SJSA1 (cell line): ENCODE data around the gene HUWE1. TPM values are rescaled to one million over a fixed set of nuclear protein-coding genes. Genes with fewer than 3 reads are reported as not detected.

Source experiments
- DNase-seq, 2 experiments: peaks; one replicate each; pipeline ENCODE4 v3.0.0-alpha.2; 2015 to 2020; ENCODE audit warnings: low spot score in 2 of 2, low read depth in 1 of 2
- H3K27ac ChIP-seq: fragments of 250-450 bp; sonication (Bioruptor Pico); 2 replicates; pipeline ENCODE4 v1.5.1; 2020; ENCODE audit warnings: mild to moderate bottlenecking, moderate library complexity
- H3K27me3 ChIP-seq: fragments of 250-450 bp; sonication (Bioruptor Pico); replicated peaks from 2 replicates; pipeline ENCODE4 v1.5.1; 2020; ENCODE audit warnings: mild to moderate bottlenecking, moderate library complexity
- H3K36me3 ChIP-seq: fragments of 250-450 bp; sonication (Bioruptor Pico); 2 replicates; pipeline ENCODE4 v1.5.1; 2020; ENCODE audit warnings: mild to moderate bottlenecking
- H3K4me1 ChIP-seq: fragments of 250-450 bp; sonication (Bioruptor Pico); replicated peaks from 2 replicates; pipeline ENCODE4 v1.6.1; 2021; ENCODE audit warnings: mild to moderate bottlenecking
- H3K4me3 ChIP-seq: fragments of 250-450 bp; sonication (Bioruptor Pico); 2 replicates; pipeline ENCODE4 v1.5.1; 2020; ENCODE audit warnings: mild to moderate bottlenecking
- H3K9me3 ChIP-seq: fragments of 250-450 bp; sonication (Bioruptor Pico); replicated peaks from 2 replicates; pipeline ENCODE4 v1.5.1; 2020; ENCODE audit warnings: mild to moderate bottlenecking
- total RNA-seq: library from RNA; depleted of rRNA; stranded (reverse); fragments of >200 nt; shearing (Covaris generic); gene quantifications from 2 replicates; pipeline ENCODE4 v1.2.3, GENCODE V29; 2014

HUWE1 gene
- total RNA-seq, 1 experiment from 2014 or later, result 57.0 TPM

- H3K36me3 ChIP-seq, result no peaks in the 10 kb centered on the region
- peak; percentile 6 to 36 for DNase-seq
- H3K9me3 ChIP-seq, result no peaks in the 10 kb centered on the region
- no peak overlapping the region for H3K4me3 ChIP-seq
- H3K27me3 ChIP-seq, result no peaks in the 10 kb centered on the region
- peaks cover 8% of the 10 kb centered on the region for H3K4me1 ChIP-seq
- H3K27ac ChIP-seq, result no peak overlapping the region
These were observed 28.2 kb upstream of the HUWE1 start for GRCh38 chrX:53714580-53715345.

GRCh38 chrX:53713987-53714579 lies 27.6 kb upstream of the HUWE1 start:
- Histone ChIP-seq H3K36me3 (no peaks in the 10 kb centered on the region), H3K4me1 (peaks cover 8% of the 10 kb centered on the region), H3K4me3 (no peak overlapping the region), H3K27ac (no peak overlapping the region), H3K9me3 (no peaks in the 10 kb centered on the region), H3K27me3 (no peaks in the 10 kb centered on the region)
- no peak for DNase-seq

- H3K27me3 ChIP-seq, result no peaks in the 10 kb centered on the region
These were observed 24.9 kb upstream of the HUWE1 start for GRCh38 chrX:53711436-53711835.

GRCh38 chrX:53704854-53705253 lies 18.3 kb upstream of the HUWE1 start:
- Histone ChIP-seq H3K27me3 (no peaks in the 10 kb centered on the region), H3K36me3 (no peaks in the 10 kb centered on the region), H3K4me1 (no peaks in the 10 kb centered on the region), H3K4me3 (no peak overlapping the region), H3K9me3 (no peaks in the 10 kb centered on the region), H3K27ac (no peak overlapping the region)
- no peak for DNase-seq

More at GRCh38 chrX:53711436-53711835, 24.9 kb upstream of the HUWE1 start:
- no peak overlapping the region for H3K4me3 ChIP-seq
- no peaks in the 10 kb centered on the region for H3K36me3 ChIP-seq
- H3K9me3 ChIP-seq, result no peaks in the 10 kb centered on the region
- no peak for DNase-seq
- no peak overlapping the region for H3K27ac ChIP-seq
- H3K4me1 ChIP-seq, result peaks cover 8% of the 10 kb centered on the region

- no peak for DNase-seq
- Histone ChIP-seq H3K36me3 (no peaks in the 10 kb centered on the region), H3K27me3 (no peaks in the 10 kb centered on the region), H3K9me3 (no peaks in the 10 kb centered on the region), H3K4me1 (no peaks in the 10 kb centered on the region), H3K27ac (no peak overlapping the region), H3K4me3 (no peak overlapping the region)
These were observed 17.8 kb upstream of the HUWE1 start for GRCh38 chrX:53704294-53704693.

GRCh38 chrX:53695946-53696549 lies 9.5 kb upstream of the HUWE1 start:
- Histone ChIP-seq H3K9me3 (no peaks in the 10 kb centered on the region), H3K4me1 (no peaks in the 10 kb centered on the region), H3K27me3 (no peaks in the 10 kb centered on the region), H3K4me3 (no peak overlapping the region), H3K36me3 (no peaks in the 10 kb centered on the region), H3K27ac (no peak overlapping the region)
- no peak for DNase-seq

- no peak overlapping the region for H3K4me3 ChIP-seq
- no peaks in the 10 kb centered on the region for H3K9me3 ChIP-seq
- H3K27ac ChIP-seq, result no peak overlapping the region
- no peaks in the 10 kb centered on the region for H3K27me3 ChIP-seq
- DNase-seq, result no peak
- no peaks in the 10 kb centered on the region for H3K36me3 ChIP-seq
- H3K4me1 ChIP-seq, result no peaks in the 10 kb centered on the region
These were observed 8.1 kb upstream of the HUWE1 start for GRCh38 chrX:53694642-53695041.

GRCh38 chrX:53688300-53688699 lies 1.8 kb upstream of the HUWE1 start:
- Histone ChIP-seq H3K4me1 (0 out of 2 replicates have a peak, but pooled peaks cover 4% of the 10 kb centered on the region), H3K4me3 (no peak overlapping the region), H3K36me3 (peaks cover 6% of the 10 kb centered on the region), H3K27me3 (no peaks in the 10 kb centered on the region), H3K27ac (no peak overlapping the region), H3K9me3 (no peaks in the 10 kb centered on the region)
- no peak for DNase-seq

GRCh38 chrX:53685711-53686110 lies 808 bp downstream of the HUWE1 start:
- H3K27me3 ChIP-seq, result no peaks in the 10 kb centered on the region
- 0 out of 2 replicates have a peak, but pooled peaks cover 4% of the 10 kb centered on the region for H3K4me1 ChIP-seq
- H3K36me3 ChIP-seq, result peaks cover 19% of the 10 kb centered on the region
- no peak for DNase-seq
- peak overlapping the region; percentile 49; the same call in 1 of the 2 replicates for H3K27ac ChIP-seq
- H3K4me3 ChIP-seq, result peak overlapping the region; percentile 71
- H3K9me3 ChIP-seq, result no peaks in the 10 kb centered on the region

- Histone ChIP-seq H3K4me3 (peak overlapping the region; percentile 71), H3K27ac (peak overlapping the region; percentile 89), H3K4me1 (0 out of 2 replicates have a peak, but pooled peaks cover 4% of the 10 kb centered on the region), H3K9me3 (no peaks in the 10 kb centered on the region), H3K27me3 (no peaks in the 10 kb centered on the region), H3K36me3 (peaks cover 26% of the 10 kb centered on the region)
- DNase-seq, result no peak
These were observed 1.9 kb downstream of the HUWE1 start for GRCh38 chrX:53684415-53685192.

- DNase-seq, result peak; percentile 93 to 97
- Histone ChIP-seq H3K9me3 (no peaks in the 10 kb centered on the region), H3K4me1 (0 out of 2 replicates have a peak, but pooled peaks cover 4% of the 10 kb centered on the region), H3K27ac (peak overlapping the region; percentile 89), H3K27me3 (no peaks in the 10 kb centered on the region), H3K36me3 (peaks cover 29% of the 10 kb centered on the region), H3K4me3 (peak overlapping the region; percentile 71)
These were observed 2.7 kb downstream of the HUWE1 start for GRCh38 chrX:53683556-53684414.

GRCh38 chrX:53682885-53683555 lies 3.5 kb downstream of the HUWE1 start:
- Histone ChIP-seq H3K9me3 (no peaks in the 10 kb centered on the region), H3K27ac (peak overlapping the region; percentile 89), H3K27me3 (no peaks in the 10 kb centered on the region), H3K36me3 (peaks cover 36% of the 10 kb centered on the region), H3K4me1 (0 out of 2 replicates have a peak, but pooled peaks cover 4% of the 10 kb centered on the region), H3K4me3 (peak overlapping the region; percentile 71)
- peak; percentile 43 to 48 for DNase-seq
